Peyer's patch (tissue), 4 donors: Measurements from ENCODE around the gene ZNF714.

Experiments used
- POLR2A ChIP-seq, 2 donors: fragments of 450-650 bp; IDR thresholded peaks; one replicate each; pipeline ENCODE4 v1.5.1; 2017; ENCODE audit warnings: antibody characterized with exemption in 2 of 2, mild to moderate bottlenecking in 2 of 2, moderate library complexity in 2 of 2
- TF ChIP-seq, protein P1 (sequence below), 6 experiments: fragments of 450-650 bp in 4 of 6; fragments of 200-600 bp in 2 of 6; sonication (generic) in 1 of 6; IDR thresholded peaks; one replicate each; pipeline ENCODE4 v1.5.1; 2017 to 2019; ENCODE audit warnings: antibody characterized with exemption in 6 of 6, mild to moderate bottlenecking in 3 of 6, moderate library complexity in 1 of 6

DNA sequence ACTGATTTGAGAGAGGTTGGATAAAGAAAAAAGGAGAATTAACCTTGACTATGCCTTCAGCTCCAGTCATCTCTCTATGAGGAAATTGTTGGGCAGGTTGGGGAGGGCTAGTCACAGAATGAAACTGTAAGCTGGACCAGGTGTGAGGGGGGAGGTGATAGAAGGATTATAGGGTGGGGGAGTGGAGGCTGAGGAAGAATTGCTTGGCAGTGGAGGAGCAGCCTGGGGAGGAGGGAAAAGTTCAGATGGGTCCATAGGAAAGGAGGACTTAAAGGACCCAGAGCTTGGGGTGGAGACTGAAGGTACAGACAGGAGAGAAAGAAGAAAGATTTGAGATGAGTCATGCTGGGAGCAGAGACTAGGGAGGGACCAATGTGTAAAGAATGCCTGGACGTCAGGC lies 51.6 kb downstream of the ZNF714 start:
- TF ChIP-seq, protein P1, sequence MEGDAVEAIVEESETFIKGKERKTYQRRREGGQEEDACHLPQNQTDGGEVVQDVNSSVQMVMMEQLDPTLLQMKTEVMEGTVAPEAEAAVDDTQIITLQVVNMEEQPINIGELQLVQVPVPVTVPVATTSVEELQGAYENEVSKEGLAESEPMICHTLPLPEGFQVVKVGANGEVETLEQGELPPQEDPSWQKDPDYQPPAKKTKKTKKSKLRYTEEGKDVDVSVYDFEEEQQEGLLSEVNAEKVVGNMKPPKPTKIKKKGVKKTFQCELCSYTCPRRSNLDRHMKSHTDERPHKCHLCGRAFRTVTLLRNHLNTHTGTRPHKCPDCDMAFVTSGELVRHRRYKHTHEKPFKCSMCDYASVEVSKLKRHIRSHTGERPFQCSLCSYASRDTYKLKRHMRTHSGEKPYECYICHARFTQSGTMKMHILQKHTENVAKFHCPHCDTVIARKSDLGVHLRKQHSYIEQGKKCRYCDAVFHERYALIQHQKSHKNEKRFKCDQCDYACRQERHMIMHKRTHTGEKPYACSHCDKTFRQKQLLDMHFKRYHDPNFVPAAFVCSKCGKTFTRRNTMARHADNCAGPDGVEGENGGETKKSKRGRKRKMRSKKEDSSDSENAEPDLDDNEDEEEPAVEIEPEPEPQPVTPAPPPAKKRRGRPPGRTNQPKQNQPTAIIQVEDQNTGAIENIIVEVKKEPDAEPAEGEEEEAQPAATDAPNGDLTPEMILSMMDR (IDR thresholded peaks at IDR 0.05), result no peak
- TF ChIP-seq POLR2A (IDR thresholded peaks at IDR 0.05), result no peak
